ENCODE measurements around the gene NID2.

Gene NID2

DNA sequence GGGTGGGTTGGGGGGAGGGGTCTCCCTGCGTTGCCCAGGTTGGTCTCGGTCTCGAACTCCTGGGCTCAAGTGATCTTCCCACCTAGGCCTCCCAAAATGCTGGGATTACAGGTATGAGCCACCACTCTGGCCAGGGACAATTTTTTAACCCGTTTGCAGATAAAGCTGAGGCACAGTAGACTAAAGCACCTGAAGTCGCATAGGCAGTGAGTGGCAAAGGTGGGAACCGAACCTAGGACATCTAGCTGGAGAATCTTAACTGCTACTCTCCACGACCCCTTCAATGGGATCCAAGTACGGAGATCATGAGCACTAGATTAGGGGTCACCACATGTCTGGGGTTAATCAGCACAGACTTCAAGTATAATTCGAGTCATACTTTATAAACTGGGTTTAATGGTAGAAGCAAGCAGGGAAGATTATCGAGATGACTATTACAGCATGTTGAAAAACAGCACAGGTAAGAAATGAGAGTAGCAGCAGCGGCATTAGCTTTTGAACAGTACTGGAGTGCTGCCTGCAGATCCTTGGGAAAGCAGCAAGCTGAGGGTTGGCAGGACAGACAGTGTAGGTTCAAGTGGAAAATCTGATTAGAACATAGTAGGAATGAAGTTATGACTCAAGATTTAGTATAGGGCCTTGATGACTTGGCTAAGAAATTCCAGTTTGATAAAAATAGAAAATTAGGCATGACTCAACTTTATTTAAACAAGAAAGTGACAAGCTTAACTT, 23.9 kb downstream of the NID2 start:
- Histone ChIP-seq H3K9me3 (ENCODE audit: control insufficient read depth, insufficient read depth, low read length) (no peaks in the 10 kb centered on the region), H3K4me1 (ENCODE audit: control insufficient read depth, low read length) (no peaks in the 10 kb centered on the region), H3K79me2 (ENCODE audit: control insufficient read depth, low read length) (no peaks in the 10 kb centered on the region), H3K36me3 (ENCODE audit: control insufficient read depth, low read length) (no peaks in the 10 kb centered on the region), H4K20me1 (ENCODE audit: control insufficient read depth, insufficient read depth, low read depth, low read length) (no peaks in the 10 kb centered on the region), H3K27me3 (ENCODE audit: control insufficient read depth, low read length) (peaks cover 25% of the 10 kb centered on the region), H3K9me2 (replicated peaks; ENCODE audit: control insufficient read depth, low read length) (no peaks in the 10 kb centered on the region), H3K27ac (ENCODE audit: low read depth, low read length) (no peak overlapping the region), H3K4me2 (ENCODE audit: low read length) (no peak overlapping the region), H3K4me3 (ENCODE audit: low read length) (no peak overlapping the region), H3F3A (ENCODE audit: control insufficient read depth, insufficient read depth) (no peaks in the 10 kb centered on the region)
- no peak for TF ChIP-seq EZH2phosphoT487 (IDR thresholded peaks at IDR 0.05; ENCODE audit: borderline replicate concordance, low read length)
- no peak for TF ChIP-seq CTCF (IDR thresholded peaks at IDR 0.05; ENCODE audit: low read depth, low read length, poor library complexity, severe bottlenecking)

DNA sequence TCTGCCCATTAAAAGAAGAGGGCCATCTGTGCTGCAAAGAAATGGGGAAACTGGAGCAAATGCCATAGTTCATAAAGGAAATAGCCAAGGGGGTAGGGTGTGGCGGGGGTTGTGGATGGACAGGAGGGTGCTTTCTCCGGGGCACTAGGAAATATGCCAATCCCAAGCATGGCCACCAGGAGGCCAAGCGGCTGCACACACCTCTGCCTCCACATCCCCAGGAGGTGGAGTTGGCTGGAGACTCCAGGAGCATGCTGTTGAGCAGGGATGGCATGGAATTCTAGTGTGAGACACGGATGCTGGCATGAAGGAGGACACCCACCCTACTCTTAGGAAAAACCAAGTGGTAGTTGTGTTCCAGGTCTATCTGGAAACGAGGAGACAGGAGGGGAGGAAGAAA, 25.2 kb downstream of the NID2 start:
- no peaks in the 10 kb centered on the region for H3K36me3 ChIP-seq (ENCODE audit: control insufficient read depth, low read length)
- H4K20me1 ChIP-seq (ENCODE audit: control insufficient read depth, insufficient read depth, low read depth, low read length): no peaks in the 10 kb centered on the region
- H3K4me2 ChIP-seq (ENCODE audit: low read length): no peak overlapping the region
- no peak overlapping the region for H3K4me3 ChIP-seq (ENCODE audit: low read length)
- no peaks in the 10 kb centered on the region for H3K79me2 ChIP-seq (ENCODE audit: control insufficient read depth, low read length)
- H3K9me2 ChIP-seq (replicated peaks; ENCODE audit: control insufficient read depth, low read length): no peaks in the 10 kb centered on the region
- no peak for TF ChIP-seq EZH2phosphoT487 (IDR thresholded peaks at IDR 0.05; ENCODE audit: borderline replicate concordance, low read length)
- TF ChIP-seq CTCF (IDR thresholded peaks at IDR 0.05; ENCODE audit: low read depth, low read length, poor library complexity, severe bottlenecking): peak; percentile 69
- no peaks in the 10 kb centered on the region for H3K9me3 ChIP-seq (ENCODE audit: control insufficient read depth, insufficient read depth, low read length)
- H3K4me1 ChIP-seq (ENCODE audit: control insufficient read depth, low read length): no peaks in the 10 kb centered on the region
- no peaks in the 10 kb centered on the region for H3F3A ChIP-seq (ENCODE audit: control insufficient read depth, insufficient read depth)
- H3K27me3 ChIP-seq (ENCODE audit: control insufficient read depth, low read length): peaks cover 25% of the 10 kb centered on the region
- no peak overlapping the region for H3K27ac ChIP-seq (ENCODE audit: low read depth, low read length)

- no peaks in the 10 kb centered on the region for H4K20me1 ChIP-seq (ENCODE audit: control insufficient read depth, insufficient read depth, low read depth, low read length)
- H3K9me2 ChIP-seq (replicated peaks; ENCODE audit: control insufficient read depth, low read length): no peaks in the 10 kb centered on the region
- H3K79me2 ChIP-seq (ENCODE audit: control insufficient read depth, low read length): no peaks in the 10 kb centered on the region
- H3K27me3 ChIP-seq (ENCODE audit: control insufficient read depth, low read length): peaks cover 25% of the 10 kb centered on the region
- H3K4me1 ChIP-seq (ENCODE audit: control insufficient read depth, low read length): no peaks in the 10 kb centered on the region
- H3K27ac ChIP-seq (ENCODE audit: low read depth, low read length): no peak overlapping the region
- no peaks in the 10 kb centered on the region for H3F3A ChIP-seq (ENCODE audit: control insufficient read depth, insufficient read depth)
- TF ChIP-seq EZH2phosphoT487 (IDR thresholded peaks at IDR 0.05; ENCODE audit: borderline replicate concordance, low read length): no peak
- TF ChIP-seq CTCF (IDR thresholded peaks at IDR 0.05; ENCODE audit: low read depth, low read length, poor library complexity, severe bottlenecking): no peak
- no peak overlapping the region for H3K4me2 ChIP-seq (ENCODE audit: low read length)
- H3K36me3 ChIP-seq (ENCODE audit: control insufficient read depth, low read length): no peaks in the 10 kb centered on the region
- no peaks in the 10 kb centered on the region for H3K9me3 ChIP-seq (ENCODE audit: control insufficient read depth, insufficient read depth, low read length)
- no peak overlapping the region for H3K4me3 ChIP-seq (ENCODE audit: low read length)
These were observed 26.2 kb downstream of the NID2 start for GRCh38 chr14:52042371-52043289.

All from DOHH2 (cell line).